HFFc6 (cell line): ENCODE results near the gene BCAS4. TPM values are rescaled to one million over a fixed set of nuclear protein-coding genes. Genes with fewer than 3 reads are reported as not detected.

Source experiments
- DNase-seq: peaks from one replicate; pipeline ENCODE4 v3.0.0-alpha.2; 2018
- H3K27ac Mint-ChIP-seq: 2 replicates; pipeline ENCODE4 v1.8.0; 2020; ENCODE audit warnings: mild to moderate bottlenecking, mixed read lengths
- H3K27me3 Mint-ChIP-seq: 2 replicates; pipeline ENCODE4 v1.8.0; 2021; ENCODE audit warnings: mild to moderate bottlenecking, moderate library complexity, mixed read lengths; ENCODE audit not compliant: insufficient read depth
- H3K36me3 Mint-ChIP-seq: 2 replicates; pipeline ENCODE4 v1.8.0; 2021; ENCODE audit warnings: low read depth, mixed read lengths
- H3K4me1 Mint-ChIP-seq: 2 replicates; pipeline ENCODE4 v1.8.0; 2020; ENCODE audit warnings: low read depth, mixed read lengths
- H3K4me3 Mint-ChIP-seq: 2 replicates; pipeline ENCODE4 v1.8.0; 2020; ENCODE audit warnings: mild to moderate bottlenecking, moderate library complexity, mixed read lengths
- H3K9me3 Mint-ChIP-seq: 2 replicates; pipeline ENCODE4 v1.8.0; 2020; ENCODE audit warnings: mild to moderate bottlenecking, mixed read lengths
- CTCF ChIP-seq: fragments of 200-600 bp; sonication (generic); IDR thresholded peaks from 2 replicates; pipeline ENCODE4 v1.5.0; 2021; ENCODE audit warnings: antibody characterized with exemption, mild to moderate bottlenecking
- total RNA-seq, 6 experiments: library from RNA; stranded (reverse); fragmentation: NEBNext Ultra II Directional; extraction: Animal tissue kit (Norgen Biotek cat#: 25700); gene quantifications; 2 replicates in 1 of 6; 3 replicates in 5 of 6; pipeline ENCODE4 v1.2.3, GENCODE V29; 2021

Gene BCAS4
- total RNA-seq, 6 experiments from 2014 or later: 19.8 to 23.5 (median 21.7) TPM

- peak; percentile 70 for DNase-seq
- H3K36me3 Mint-ChIP-seq: peaks cover 32% of the 10 kb centered on the region
- H3K9me3 Mint-ChIP-seq: no peaks in the 10 kb centered on the region
- H3K27ac Mint-ChIP-seq: peak overlapping the region; percentile 86
- peak overlapping the region; percentile 69 for H3K4me3 Mint-ChIP-seq
- TF ChIP-seq CTCF: no peak
- H3K27me3 Mint-ChIP-seq: no peaks in the 10 kb centered on the region
- peaks cover 93% of the 10 kb centered on the region for H3K4me1 Mint-ChIP-seq
Measured at GRCh38 chr20:50913690-50914375, 119.0 kb downstream of the BCAS4 start.

GRCh38 chr20:50915424-50915823 is 120.6 kb downstream of the BCAS4 start:
- Mint-ChIP-seq H3K9me3 (no peaks in the 10 kb centered on the region), H3K36me3 (peaks cover 27% of the 10 kb centered on the region), H3K27ac (peak overlapping the region; percentile 86), H3K27me3 (peaks cover 2% of the 10 kb centered on the region; the same call in 1 of the 2 replicates), H3K4me1 (peaks cover 93% of the 10 kb centered on the region), H3K4me3 (peak overlapping the region; percentile 68)
- TF ChIP-seq CTCF: no peak
- DNase-seq: peak; percentile 46

- no peak for TF ChIP-seq CTCF
- DNase-seq: peak; percentile 59
- Mint-ChIP-seq H3K27me3 (peaks cover 2% of the 10 kb centered on the region; the same call in 1 of the 2 replicates), H3K4me1 (peaks cover 93% of the 10 kb centered on the region), H3K36me3 (peaks cover 27% of the 10 kb centered on the region), H3K27ac (peak overlapping the region; percentile 88), H3K9me3 (no peaks in the 10 kb centered on the region), H3K4me3 (peak overlapping the region; percentile 75)
Measured at GRCh38 chr20:50916257-50916656, 121.4 kb downstream of the BCAS4 start.

- Mint-ChIP-seq H3K4me3 (peak overlapping the region; percentile 53; the same call in 1 of the 2 replicates), H3K27me3 (peaks cover 2% of the 10 kb centered on the region; the same call in 1 of the 2 replicates), H3K36me3 (peaks cover 27% of the 10 kb centered on the region), H3K4me1 (peaks cover 92% of the 10 kb centered on the region), H3K9me3 (no peaks in the 10 kb centered on the region), H3K27ac (peak overlapping the region; percentile 88)
- no peak for TF ChIP-seq CTCF
- no peak for DNase-seq
Measured at GRCh38 chr20:50916934-50917333, 122.1 kb downstream of the BCAS4 start.

GRCh38 chr20:50918403-50918802 is 123.5 kb downstream of the BCAS4 start:
- H3K36me3 Mint-ChIP-seq: peaks cover 31% of the 10 kb centered on the region
- peak overlapping the region; percentile 88 for H3K27ac Mint-ChIP-seq

More at GRCh38 chr20:50918403-50918802, 123.5 kb downstream of the BCAS4 start:
- no peak for DNase-seq
- Mint-ChIP-seq H3K27me3 (peaks cover 2% of the 10 kb centered on the region; the same call in 1 of the 2 replicates), H3K4me1 (peaks cover 84% of the 10 kb centered on the region), H3K4me3 (no peak overlapping the region), H3K9me3 (no peaks in the 10 kb centered on the region)
- no peak for TF ChIP-seq CTCF
